Erythroblast (primary cell): ENCODE results near the gene DMD.

ENCODE experiments used
- GATA1 ChIP-seq: IDR thresholded peaks from 2 replicates; pipeline ENCODE4 v1.6.1; 2011; ENCODE audit warnings: low read depth, mild to moderate bottlenecking, control low read depth, low read length, moderate library complexity
- POLR2A ChIP-seq: IDR thresholded peaks from 2 replicates; pipeline ENCODE4 v1.6.1; 2011; ENCODE audit warnings: mild to moderate bottlenecking, low read length

- no peak for TF ChIP-seq POLR2A
- no peak for TF ChIP-seq GATA1
Observed at GRCh38 chrX:31255310-31256033, 1955.9 kb downstream of the DMD start.
